Liver (tissue), 9 donors: ENCODE measurements around the gene HHIPL1. TPM values are rescaled to one million over a fixed set of nuclear protein-coding genes. Genes with fewer than 3 reads are reported as not detected.

Source experiments
- DNase-seq: peaks from one replicate; pipeline ENCODE4 v3.0.0-alpha.2; 2017; ENCODE audit warnings: low spot score
- H3K27ac ChIP-seq, 2 donors: one replicate each; pipeline ENCODE4 v1.7.0; 2013; ENCODE audit warnings: inconsistent platforms in 2 of 2, low read length in 2 of 2, control low read depth in 1 of 2, low read depth in 1 of 2, mild to moderate bottlenecking in 1 of 2
- H3K27me3 ChIP-seq, 4 donors: one replicate each; pipeline versions ENCODE4 v1.6.1 to v1.7.0; 2013; ENCODE audit warnings: low read length in 3 of 4, inconsistent platforms in 1 of 4, mild to moderate bottlenecking in 1 of 4, moderate library complexity in 1 of 4; ENCODE audit not compliant: control insufficient read depth in 4 of 4, insufficient read depth in 4 of 4
- H3K36me3 ChIP-seq, 4 donors: one replicate each; pipeline versions ENCODE4 v1.6.1 to v1.7.0; 2013; ENCODE audit warnings: low read length in 3 of 4, mild to moderate bottlenecking in 3 of 4, low read depth in 1 of 4, moderate library complexity in 1 of 4; ENCODE audit not compliant: control insufficient read depth in 4 of 4, insufficient read depth in 3 of 4
- H3K4me1 ChIP-seq, 4 donors: one replicate each; pipeline versions ENCODE4 v1.6.1 to v1.7.0; 2013; ENCODE audit warnings: low read length in 3 of 4, mild to moderate bottlenecking in 3 of 4, moderate library complexity in 1 of 4; ENCODE audit not compliant: control insufficient read depth in 4 of 4, insufficient read depth in 4 of 4
- H3K4me3 ChIP-seq, 3 donors: one replicate each; pipeline versions ENCODE4 v1.6.1 to v1.7.0; 2013; ENCODE audit warnings: low read length in 3 of 3, control low read depth in 1 of 3, low read depth in 1 of 3, mild to moderate bottlenecking in 1 of 3
- H3K9ac ChIP-seq, 2 donors: one replicate each; pipeline ENCODE4 v1.7.0; 2013; ENCODE audit warnings: low read length in 2 of 2, mild to moderate bottlenecking in 2 of 2, moderate library complexity in 2 of 2, control low read depth in 1 of 2, low read depth in 1 of 2
- H3K9me3 ChIP-seq, 4 donors: one replicate each; pipeline versions ENCODE4 v1.6.1 to v1.7.0; 2013; ENCODE audit warnings: low read length in 3 of 4; ENCODE audit not compliant: control insufficient read depth in 4 of 4
- EGR1 ChIP-seq, 2 donors: IDR thresholded peaks; 2 replicates each; pipeline ENCODE4 v1.6.1; 2016 to 2018; ENCODE audit warnings: antibody characterized with exemption in 2 of 2, low read depth in 2 of 2
- FOXA1 ChIP-seq: IDR thresholded peaks from 2 replicates; pipeline ENCODE4 v1.6.1; 2016; ENCODE audit warnings: antibody characterized with exemption
- FOXA2 ChIP-seq: IDR thresholded peaks from 2 replicates; pipeline ENCODE4 v1.6.1; 2016; ENCODE audit warnings: antibody characterized with exemption
- GABPA ChIP-seq, 2 donors: IDR thresholded peaks in 1 of 2; conservative IDR thresholded peaks in 1 of 2; 2 replicates each; pipeline ENCODE4 v1.6.1; 2016; ENCODE audit warnings: antibody characterized with exemption in 2 of 2, mild to moderate bottlenecking in 1 of 2, moderate library complexity in 1 of 2
- JUND ChIP-seq, 2 donors: IDR thresholded peaks; 2 replicates each; pipeline ENCODE4 v1.6.1; 2016; ENCODE audit warnings: antibody characterized with exemption in 2 of 2
- NR2F2 ChIP-seq: IDR thresholded peaks from 2 replicates; pipeline ENCODE4 v1.6.1; 2016; ENCODE audit warnings: antibody characterized with exemption
- RAD21 ChIP-seq, 2 donors: IDR thresholded peaks; 2 replicates each; pipeline ENCODE4 v1.6.1; 2016; ENCODE audit warnings: antibody characterized with exemption in 2 of 2, mild to moderate bottlenecking in 2 of 2
- SP1 ChIP-seq: IDR thresholded peaks from 2 replicates; pipeline ENCODE4 v1.6.1; 2018; ENCODE audit warnings: antibody characterized with exemption, mild to moderate bottlenecking
- TAF1 ChIP-seq: conservative IDR thresholded peaks from 2 replicates; pipeline ENCODE4 v1.6.1; 2016; ENCODE audit warnings: antibody characterized with exemption, mild to moderate bottlenecking
- YY1 ChIP-seq: IDR thresholded peaks from 2 replicates; pipeline ENCODE4 v1.6.1; 2016; ENCODE audit warnings: antibody characterized with exemption, mild to moderate bottlenecking
- WGBS: extraction: QIAGEN DNeasy Blood & Tissue Kit; methylation state at CpG from one replicate; pipeline ENCODE4 v1.1.7; 2013; 5-methylcytosine and 5-hydroxymethylcytosine counted together
- polyA plus RNA-seq, 2 donors: library from polyadenylated mRNA; stranded (reverse) in 1 of 2; unstranded in 1 of 2; fragments of 200-250 nt in 1 of 2; fragments of >200 nt in 1 of 2; fragmentation: Nextera tagmentation in 1 of 2; extraction: Ambion mirVana in 1 of 2; gene quantifications; one replicate each; pipeline versions ENCODE4 v1.2.1 to v1.2.3, GENCODE V29; 2013 to 2015
- total RNA-seq, 2 donors: library from RNA; depleted of rRNA; stranded (reverse); fragments of >200 nt; gene quantifications; one replicate each; pipeline ENCODE4 v1.2.3, GENCODE V29; 2014
- TF ChIP-seq, protein P1 (sequence below): IDR thresholded peaks from 2 replicates; pipeline ENCODE4 v1.6.1; 2016; ENCODE audit warnings: antibody characterized with exemption
- TF ChIP-seq, protein P2 (sequence below): IDR thresholded peaks from 2 replicates; pipeline ENCODE4 v1.6.1; 2016; ENCODE audit warnings: antibody characterized with exemption, mild to moderate bottlenecking
- TF ChIP-seq, protein P3 (sequence below): IDR thresholded peaks from 2 replicates; pipeline ENCODE4 v1.6.1; 2016; ENCODE audit warnings: antibody characterized with exemption
- TF ChIP-seq, protein P4 (sequence below): IDR thresholded peaks from 2 replicates; pipeline ENCODE4 v1.6.1; 2016; ENCODE audit warnings: antibody characterized with exemption
- TF ChIP-seq, protein P5 (sequence below): fragments of 150-350 bp; IDR thresholded peaks from 2 replicates; pipeline ENCODE4 v1.5.1; 2017; ENCODE audit warnings: improper control_type of control experiment, low read depth, low read length; ENCODE audit not compliant: missing input control
- donor health status: healthy.
- donor health status: healthy.
- donor health status: healthy.
- donor health status: healthy.
- donor health status: healthy.

Gene HHIPL1
- total and polyA plus RNA-seq, 4 donors = 0.96 to 1.7 (median 1.0) TPM

DNA sequence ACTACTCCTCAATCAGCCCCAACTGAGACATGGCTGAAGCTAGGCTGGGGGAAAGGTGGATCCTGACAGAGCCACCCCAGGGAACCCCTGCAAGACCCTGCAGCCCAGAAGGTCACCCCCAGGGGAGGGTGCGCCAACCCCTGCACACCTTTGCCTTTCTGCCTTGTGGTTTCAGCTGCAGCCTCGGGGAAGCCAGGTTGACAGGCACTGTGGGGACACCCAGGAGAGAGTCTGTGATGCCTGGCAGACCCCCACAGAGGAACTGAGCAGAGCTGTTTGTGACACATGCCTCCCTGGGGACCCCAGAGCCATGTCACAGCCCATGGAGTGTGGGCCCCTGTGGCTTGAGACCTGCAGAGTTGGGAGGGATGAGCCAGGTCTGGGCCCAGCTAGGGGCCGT, 11.8 kb upstream of the HHIPL1 start:
- Histone ChIP-seq H3K4me3 (no peak overlapping the region), H3K9ac (no peak overlapping the region), H3K27ac (no peak overlapping the region), H3K9me3 (no peaks in the 10 kb centered on the region), H3K36me3 (no peaks in the 10 kb centered on the region), H3K4me1 (peaks cover 2 to 8% (median 4%) of the 10 kb centered on the region in 4 donors), H3K27me3 (no peaks in the 10 kb centered on the region)
- TF ChIP-seq, protein P1, sequence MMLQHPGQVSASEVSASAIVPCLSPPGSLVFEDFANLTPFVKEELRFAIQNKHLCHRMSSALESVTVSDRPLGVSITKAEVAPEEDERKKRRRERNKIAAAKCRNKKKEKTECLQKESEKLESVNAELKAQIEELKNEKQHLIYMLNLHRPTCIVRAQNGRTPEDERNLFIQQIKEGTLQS = no peak
- TF ChIP-seq, protein P2, sequence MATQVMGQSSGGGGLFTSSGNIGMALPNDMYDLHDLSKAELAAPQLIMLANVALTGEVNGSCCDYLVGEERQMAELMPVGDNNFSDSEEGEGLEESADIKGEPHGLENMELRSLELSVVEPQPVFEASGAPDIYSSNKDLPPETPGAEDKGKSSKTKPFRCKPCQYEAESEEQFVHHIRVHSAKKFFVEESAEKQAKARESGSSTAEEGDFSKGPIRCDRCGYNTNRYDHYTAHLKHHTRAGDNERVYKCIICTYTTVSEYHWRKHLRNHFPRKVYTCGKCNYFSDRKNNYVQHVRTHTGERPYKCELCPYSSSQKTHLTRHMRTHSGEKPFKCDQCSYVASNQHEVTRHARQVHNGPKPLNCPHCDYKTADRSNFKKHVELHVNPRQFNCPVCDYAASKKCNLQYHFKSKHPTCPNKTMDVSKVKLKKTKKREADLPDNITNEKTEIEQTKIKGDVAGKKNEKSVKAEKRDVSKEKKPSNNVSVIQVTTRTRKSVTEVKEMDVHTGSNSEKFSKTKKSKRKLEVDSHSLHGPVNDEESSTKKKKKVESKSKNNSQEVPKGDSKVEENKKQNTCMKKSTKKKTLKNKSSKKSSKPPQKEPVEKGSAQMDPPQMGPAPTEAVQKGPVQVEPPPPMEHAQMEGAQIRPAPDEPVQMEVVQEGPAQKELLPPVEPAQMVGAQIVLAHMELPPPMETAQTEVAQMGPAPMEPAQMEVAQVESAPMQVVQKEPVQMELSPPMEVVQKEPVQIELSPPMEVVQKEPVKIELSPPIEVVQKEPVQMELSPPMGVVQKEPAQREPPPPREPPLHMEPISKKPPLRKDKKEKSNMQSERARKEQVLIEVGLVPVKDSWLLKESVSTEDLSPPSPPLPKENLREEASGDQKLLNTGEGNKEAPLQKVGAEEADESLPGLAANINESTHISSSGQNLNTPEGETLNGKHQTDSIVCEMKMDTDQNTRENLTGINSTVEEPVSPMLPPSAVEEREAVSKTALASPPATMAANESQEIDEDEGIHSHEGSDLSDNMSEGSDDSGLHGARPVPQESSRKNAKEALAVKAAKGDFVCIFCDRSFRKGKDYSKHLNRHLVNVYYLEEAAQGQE = no peak
- TF ChIP-seq FOXA1 (no peak), EGR1 (IDR thresholded peaks at IDR 0.05; ENCODE audit: low read depth in 2 of 2) (no peak), YY1 (no peak), RAD21 (IDR thresholded peaks at IDR 0.05) (no peak), GABPA (IDR thresholded peaks at IDR 0.05 in 1 of 2, conservative IDR thresholded peaks at IDR 0.05 in 1 of 2) (no peak)
- 91% methylated on average over 3 of the region's 3 CpGs for WGBS
- DNase-seq = no peak

DNA sequence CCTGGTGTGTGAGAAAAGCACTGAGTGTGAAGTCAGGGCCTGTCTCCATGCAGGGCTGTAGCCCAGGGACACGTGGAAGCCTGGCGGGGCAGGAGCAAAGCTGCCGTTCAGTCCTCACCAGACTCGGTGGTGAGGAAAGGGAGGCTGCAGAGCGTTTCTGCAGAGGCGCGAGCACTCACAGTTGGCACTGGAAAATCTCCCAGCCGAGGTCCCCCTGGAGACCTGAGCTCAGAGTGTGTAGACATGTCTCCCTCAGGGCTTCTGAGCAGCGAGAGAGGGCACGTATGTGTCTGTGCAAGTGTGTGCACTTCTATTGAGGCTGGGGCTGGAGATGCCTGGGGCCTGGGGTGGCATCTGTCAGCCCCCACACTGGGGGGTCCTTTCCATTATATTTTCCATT, 11.0 kb upstream of the HHIPL1 start:
- no peak for DNase-seq
- 87% methylated on average over 10 of the region's 10 CpGs for WGBS
- H3K4me1 ChIP-seq = peaks cover 1 to 3% (median 2%) of the 10 kb centered on the region in 4 donors
- no peak overlapping the region for H3K27ac ChIP-seq
- no peaks in the 10 kb centered on the region for H3K9me3 ChIP-seq
- H3K27me3 ChIP-seq = no peaks in the 10 kb centered on the region
- TF ChIP-seq GABPA (IDR thresholded peaks at IDR 0.05 in 1 of 2, conservative IDR thresholded peaks at IDR 0.05 in 1 of 2) = no peak
- TF ChIP-seq, protein P3, sequence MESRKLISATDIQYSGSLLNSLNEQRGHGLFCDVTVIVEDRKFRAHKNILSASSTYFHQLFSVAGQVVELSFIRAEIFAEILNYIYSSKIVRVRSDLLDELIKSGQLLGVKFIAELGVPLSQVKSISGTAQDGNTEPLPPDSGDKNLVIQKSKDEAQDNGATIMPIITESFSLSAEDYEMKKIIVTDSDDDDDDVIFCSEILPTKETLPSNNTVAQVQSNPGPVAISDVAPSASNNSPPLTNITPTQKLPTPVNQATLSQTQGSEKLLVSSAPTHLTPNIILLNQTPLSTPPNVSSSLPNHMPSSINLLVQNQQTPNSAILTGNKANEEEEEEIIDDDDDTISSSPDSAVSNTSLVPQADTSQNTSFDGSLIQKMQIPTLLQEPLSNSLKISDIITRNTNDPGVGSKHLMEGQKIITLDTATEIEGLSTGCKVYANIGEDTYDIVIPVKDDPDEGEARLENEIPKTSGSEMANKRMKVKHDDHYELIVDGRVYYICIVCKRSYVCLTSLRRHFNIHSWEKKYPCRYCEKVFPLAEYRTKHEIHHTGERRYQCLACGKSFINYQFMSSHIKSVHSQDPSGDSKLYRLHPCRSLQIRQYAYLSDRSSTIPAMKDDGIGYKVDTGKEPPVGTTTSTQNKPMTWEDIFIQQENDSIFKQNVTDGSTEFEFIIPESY = no peak
- TF ChIP-seq, protein P4, sequence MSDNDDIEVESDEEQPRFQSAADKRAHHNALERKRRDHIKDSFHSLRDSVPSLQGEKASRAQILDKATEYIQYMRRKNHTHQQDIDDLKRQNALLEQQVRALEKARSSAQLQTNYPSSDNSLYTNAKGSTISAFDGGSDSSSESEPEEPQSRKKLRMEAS = no peak
- no peak for TF ChIP-seq YY1
- TF ChIP-seq FOXA1 = no peak
- TF ChIP-seq RAD21 (IDR thresholded peaks at IDR 0.05) = no peak
- no peaks in the 10 kb centered on the region for H3K36me3 ChIP-seq
- H3K9ac ChIP-seq = no peak overlapping the region
- H3K4me3 ChIP-seq = no peak overlapping the region

DNA sequence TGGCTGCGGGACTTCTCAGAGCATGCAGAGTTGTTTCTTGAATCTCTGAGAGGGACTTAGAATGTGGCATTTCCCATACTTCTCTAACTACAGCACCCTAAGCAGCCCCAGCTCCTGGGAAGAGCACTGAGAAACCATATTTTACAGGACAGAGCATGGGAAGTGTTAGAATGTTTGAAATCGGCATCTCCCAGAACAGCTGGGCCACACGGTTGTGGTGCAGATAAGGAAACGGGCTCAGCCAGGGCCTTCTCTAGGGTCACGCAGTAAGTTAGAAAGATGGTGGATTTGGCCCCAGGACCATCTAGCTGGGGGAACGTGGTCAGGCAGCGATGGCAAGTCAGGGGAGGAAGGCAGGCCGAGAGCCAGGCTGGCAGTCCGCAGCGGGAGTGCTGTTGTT, 10.5 kb upstream of the HHIPL1 start:
- no peak overlapping the region for H3K9ac ChIP-seq
- no peak overlapping the region for H3K27ac ChIP-seq
- no peak for DNase-seq
- H3K27me3 ChIP-seq = no peaks in the 10 kb centered on the region
- 80% methylated on average over 10 of the region's 10 CpGs for WGBS
- no peak overlapping the region for H3K4me3 ChIP-seq
- no peaks in the 10 kb centered on the region for H3K4me1 ChIP-seq
- TF ChIP-seq NR2F2 (no peak), EGR1 (IDR thresholded peaks at IDR 0.05; ENCODE audit: low read depth in 2 of 2) (no peak), JUND (IDR thresholded peaks at IDR 0.05) (no peak), FOXA2 (no peak), TAF1 (no peak), SP1 (no peak), RAD21 (IDR thresholded peaks at IDR 0.05) (no peak)
- TF ChIP-seq, protein P5, sequence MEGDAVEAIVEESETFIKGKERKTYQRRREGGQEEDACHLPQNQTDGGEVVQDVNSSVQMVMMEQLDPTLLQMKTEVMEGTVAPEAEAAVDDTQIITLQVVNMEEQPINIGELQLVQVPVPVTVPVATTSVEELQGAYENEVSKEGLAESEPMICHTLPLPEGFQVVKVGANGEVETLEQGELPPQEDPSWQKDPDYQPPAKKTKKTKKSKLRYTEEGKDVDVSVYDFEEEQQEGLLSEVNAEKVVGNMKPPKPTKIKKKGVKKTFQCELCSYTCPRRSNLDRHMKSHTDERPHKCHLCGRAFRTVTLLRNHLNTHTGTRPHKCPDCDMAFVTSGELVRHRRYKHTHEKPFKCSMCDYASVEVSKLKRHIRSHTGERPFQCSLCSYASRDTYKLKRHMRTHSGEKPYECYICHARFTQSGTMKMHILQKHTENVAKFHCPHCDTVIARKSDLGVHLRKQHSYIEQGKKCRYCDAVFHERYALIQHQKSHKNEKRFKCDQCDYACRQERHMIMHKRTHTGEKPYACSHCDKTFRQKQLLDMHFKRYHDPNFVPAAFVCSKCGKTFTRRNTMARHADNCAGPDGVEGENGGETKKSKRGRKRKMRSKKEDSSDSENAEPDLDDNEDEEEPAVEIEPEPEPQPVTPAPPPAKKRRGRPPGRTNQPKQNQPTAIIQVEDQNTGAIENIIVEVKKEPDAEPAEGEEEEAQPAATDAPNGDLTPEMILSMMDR = no peak
- TF ChIP-seq, protein P4 = no peak
- TF ChIP-seq, protein P3 = no peak
- no peaks in the 10 kb centered on the region for H3K36me3 ChIP-seq
- no peaks in the 10 kb centered on the region for H3K9me3 ChIP-seq
